ENCODE results near the gene NACC2. TPM values are rescaled to one million over a fixed set of nuclear protein-coding genes. Genes with fewer than 3 reads are reported as not detected.

NACC2 gene
- total RNA-seq, 2 experiments from 2014 or later = 5.3 to 5.6 TPM

GRCh38 chr9:136017289-136018190, 77.5 kb downstream of the NACC2 start:
- no peak overlapping the region for H3K27ac Mint-ChIP-seq
- no peak overlapping the region for H3K4me3 Mint-ChIP-seq
- H3K4me1 Mint-ChIP-seq = no peaks in the 10 kb centered on the region
- no peaks in the 10 kb centered on the region for H3K27me3 Mint-ChIP-seq
- no peak for DNase-seq
- no peaks in the 10 kb centered on the region for H3K9me3 Mint-ChIP-seq
- no peaks in the 10 kb centered on the region for H3K36me3 Mint-ChIP-seq

- Mint-ChIP-seq H3K9me3 (no peaks in the 10 kb centered on the region), H3K27me3 (no peaks in the 10 kb centered on the region), H3K27ac (no peak overlapping the region), H3K36me3 (no peaks in the 10 kb centered on the region), H3K4me1 (no peaks in the 10 kb centered on the region), H3K4me3 (no peak overlapping the region)
- no peak for DNase-seq
Measured at GRCh38 chr9:136016572-136017288, 78.4 kb downstream of the NACC2 start.

GRCh38 chr9:136015656-136016571, 79.2 kb downstream of the NACC2 start:
- Mint-ChIP-seq H3K36me3 (no peaks in the 10 kb centered on the region), H3K27ac (no peak overlapping the region), H3K27me3 (no peaks in the 10 kb centered on the region), H3K9me3 (no peaks in the 10 kb centered on the region), H3K4me1 (no peaks in the 10 kb centered on the region), H3K4me3 (no peak overlapping the region)
- no peak for DNase-seq

- Mint-ChIP-seq H3K27me3 (no peaks in the 10 kb centered on the region), H3K4me1 (no peaks in the 10 kb centered on the region), H3K27ac (no peak overlapping the region), H3K4me3 (no peak overlapping the region), H3K9me3 (no peaks in the 10 kb centered on the region), H3K36me3 (no peaks in the 10 kb centered on the region)
- no peak for DNase-seq
Measured at GRCh38 chr9:136014924-136015633, 80.0 kb downstream of the NACC2 start.

- Mint-ChIP-seq H3K36me3 (no peaks in the 10 kb centered on the region), H3K4me1 (no peaks in the 10 kb centered on the region), H3K27ac (no peak overlapping the region), H3K9me3 (no peaks in the 10 kb centered on the region), H3K4me3 (no peak overlapping the region), H3K27me3 (no peaks in the 10 kb centered on the region)
- no peak for DNase-seq
Measured at GRCh38 chr9:136014147-136014923, 80.8 kb downstream of the NACC2 start.

GRCh38 chr9:136013524-136014034, 81.5 kb downstream of the NACC2 start:
- Mint-ChIP-seq H3K27me3 (no peaks in the 10 kb centered on the region), H3K36me3 (no peaks in the 10 kb centered on the region), H3K4me1 (no peaks in the 10 kb centered on the region), H3K4me3 (no peak overlapping the region), H3K27ac (no peak overlapping the region), H3K9me3 (no peaks in the 10 kb centered on the region)
- no peak for DNase-seq

GRCh38 chr9:136013116-136013515, 82.0 kb downstream of the NACC2 start:
- no peak for DNase-seq
- Mint-ChIP-seq H3K27me3 (no peaks in the 10 kb centered on the region), H3K4me3 (no peak overlapping the region), H3K9me3 (no peaks in the 10 kb centered on the region), H3K27ac (no peak overlapping the region), H3K36me3 (no peaks in the 10 kb centered on the region), H3K4me1 (no peaks in the 10 kb centered on the region)

GRCh38 chr9:136012651-136013050, 82.4 kb downstream of the NACC2 start:
- no peaks in the 10 kb centered on the region for H3K9me3 Mint-ChIP-seq
- DNase-seq = no peak

GRCh38 chr9:136011703-136012496, 83.2 kb downstream of the NACC2 start:
- H3K36me3 Mint-ChIP-seq = no peaks in the 10 kb centered on the region
- no peaks in the 10 kb centered on the region for H3K4me1 Mint-ChIP-seq
- H3K27me3 Mint-ChIP-seq = no peaks in the 10 kb centered on the region
- H3K9me3 Mint-ChIP-seq = no peaks in the 10 kb centered on the region
- H3K4me3 Mint-ChIP-seq = no peak overlapping the region
- no peak overlapping the region for H3K27ac Mint-ChIP-seq
- DNase-seq = no peak

More at GRCh38 chr9:136012651-136013050, 82.4 kb downstream of the NACC2 start:
- H3K36me3 Mint-ChIP-seq = no peaks in the 10 kb centered on the region
- H3K4me3 Mint-ChIP-seq = no peak overlapping the region
- H3K4me1 Mint-ChIP-seq = no peaks in the 10 kb centered on the region
- no peaks in the 10 kb centered on the region for H3K27me3 Mint-ChIP-seq
- no peak overlapping the region for H3K27ac Mint-ChIP-seq

GRCh38 chr9:136011376-136011702, 83.8 kb downstream of the NACC2 start:
- H3K27ac Mint-ChIP-seq = no peak overlapping the region
- DNase-seq = no peak
- H3K27me3 Mint-ChIP-seq = no peaks in the 10 kb centered on the region
- no peak overlapping the region for H3K4me3 Mint-ChIP-seq
- H3K36me3 Mint-ChIP-seq = no peaks in the 10 kb centered on the region
- no peaks in the 10 kb centered on the region for H3K4me1 Mint-ChIP-seq
- no peaks in the 10 kb centered on the region for H3K9me3 Mint-ChIP-seq

GRCh38 chr9:136010615-136011361, 84.3 kb downstream of the NACC2 start:
- DNase-seq = no peak
- Mint-ChIP-seq H3K27ac (no peak overlapping the region), H3K4me3 (no peak overlapping the region), H3K27me3 (no peaks in the 10 kb centered on the region), H3K4me1 (no peaks in the 10 kb centered on the region), H3K36me3 (no peaks in the 10 kb centered on the region), H3K9me3 (no peaks in the 10 kb centered on the region)

GRCh38 chr9:136010176-136010575, 84.9 kb downstream of the NACC2 start:
- no peaks in the 10 kb centered on the region for H3K27me3 Mint-ChIP-seq
- no peak for DNase-seq
- H3K4me1 Mint-ChIP-seq = no peaks in the 10 kb centered on the region
- no peaks in the 10 kb centered on the region for H3K9me3 Mint-ChIP-seq
- no peak overlapping the region for H3K27ac Mint-ChIP-seq
- H3K4me3 Mint-ChIP-seq = no peak overlapping the region
- no peaks in the 10 kb centered on the region for H3K36me3 Mint-ChIP-seq

- Mint-ChIP-seq H3K27me3 (no peaks in the 10 kb centered on the region), H3K4me1 (no peaks in the 10 kb centered on the region), H3K4me3 (no peak overlapping the region), H3K36me3 (no peaks in the 10 kb centered on the region), H3K27ac (no peak overlapping the region), H3K9me3 (no peaks in the 10 kb centered on the region)
- DNase-seq = no peak
Measured at GRCh38 chr9:136009516-136009915, 85.6 kb downstream of the NACC2 start.
